Gastroesophageal sphincter (tissue), 3 donors: Measurements from ENCODE around the gene ALDH18A1.

ENCODE experiments used
- CTCF ChIP-seq, 4 experiments: fragments of 200-600 bp in 2 of 4; fragments of 450-650 bp in 2 of 4; sonication (generic) in 1 of 4; IDR thresholded peaks; one replicate each; pipeline ENCODE4 v1.5.1; 2017 to 2019; ENCODE audit warnings: antibody characterized with exemption in 4 of 4, mild to moderate bottlenecking in 2 of 4, moderate library complexity in 2 of 4
- EP300 ChIP-seq: sonication (generic); formaldehyde crosslinking; IDR thresholded peaks from one replicate; pipeline ENCODE4 v1.6.1; 2017; ENCODE audit warnings: antibody characterized with exemption, mild to moderate bottlenecking
- POLR2A ChIP-seq, 2 donors: fragments of 450-650 bp; IDR thresholded peaks; one replicate each; pipeline ENCODE4 v1.6.1; 2017; ENCODE audit warnings: antibody characterized with exemption in 2 of 2, mild to moderate bottlenecking in 2 of 2, moderate library complexity in 1 of 2
- POLR2AphosphoS5 ChIP-seq: sonication (generic); formaldehyde crosslinking; IDR thresholded peaks from one replicate; pipeline ENCODE4 v1.6.1; 2017; ENCODE audit warnings: antibody characterized with exemption

DNA sequence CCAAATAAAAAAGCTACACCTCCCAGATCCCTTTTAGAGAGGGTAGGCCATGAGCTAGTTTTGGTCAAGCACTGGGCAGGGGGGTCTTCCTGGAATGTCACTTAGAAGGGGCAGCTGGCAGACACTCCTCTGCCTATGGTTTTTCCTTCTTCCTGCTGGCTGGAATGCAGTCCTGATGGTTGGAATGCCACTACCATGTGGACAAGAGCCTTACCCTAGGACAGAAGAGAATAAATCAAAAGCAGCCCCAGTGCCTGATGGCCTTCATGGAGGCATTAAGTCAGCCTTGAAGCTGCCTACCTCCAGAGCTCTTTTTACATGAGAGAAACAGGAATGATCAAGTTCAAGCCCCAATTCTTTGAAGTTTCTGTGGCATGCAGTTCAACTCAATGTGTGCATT lies 51.9 kb downstream of the ALDH18A1 start:
- TF ChIP-seq POLR2A (IDR thresholded peaks at IDR 0.05) (no peak), CTCF (IDR thresholded peaks at IDR 0.05) (peak in 2 of 4 experiments; percentile 11 to 18), POLR2AphosphoS5 (no peak), EP300 (no peak)
